Retinal pigment epithelial cell (primary cell): ENCODE results near the gene PLCB3.
A peak's percentile ranks its signal among the peaks of the same experiment; 100 is the strongest.

Experiments
- DNase-seq: peaks from one replicate; pipeline ENCODE4 v3.0.0-alpha.2; 2010; ENCODE audit warnings: low read depth
- H3K4me3 ChIP-seq: 2 replicates; pipeline ENCODE4 v1.5.1; 2011; ENCODE audit warnings: mild to moderate bottlenecking, low read length, control low read depth, moderate library complexity
- TF ChIP-seq, protein P1 (sequence below): conservative IDR thresholded peaks from 2 replicates; pipeline ENCODE4 v1.5.1; 2011; ENCODE audit warnings: low read depth, low read length, control low read depth, inconsistent platforms

Gene PLCB3

DNA sequence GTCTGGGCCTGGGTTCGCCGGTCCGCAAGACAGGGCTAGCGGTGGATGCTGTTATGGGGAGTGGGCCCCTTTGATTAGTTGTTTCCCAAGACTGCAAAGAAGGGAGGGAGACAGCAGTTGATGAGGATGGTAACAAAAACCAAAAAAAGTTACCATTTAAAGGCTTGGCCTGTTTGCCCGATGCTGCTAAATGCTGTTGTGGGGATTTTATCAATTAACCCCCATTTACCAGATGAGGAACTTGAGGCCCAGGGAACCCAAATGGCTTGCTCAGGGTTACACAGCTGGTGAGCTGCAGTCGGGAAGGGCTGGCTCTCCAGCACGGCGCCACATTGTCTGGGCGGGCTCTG, 28.7 kb upstream of the PLCB3 start:
- DNase-seq: no peak
- TF ChIP-seq, protein P1, sequence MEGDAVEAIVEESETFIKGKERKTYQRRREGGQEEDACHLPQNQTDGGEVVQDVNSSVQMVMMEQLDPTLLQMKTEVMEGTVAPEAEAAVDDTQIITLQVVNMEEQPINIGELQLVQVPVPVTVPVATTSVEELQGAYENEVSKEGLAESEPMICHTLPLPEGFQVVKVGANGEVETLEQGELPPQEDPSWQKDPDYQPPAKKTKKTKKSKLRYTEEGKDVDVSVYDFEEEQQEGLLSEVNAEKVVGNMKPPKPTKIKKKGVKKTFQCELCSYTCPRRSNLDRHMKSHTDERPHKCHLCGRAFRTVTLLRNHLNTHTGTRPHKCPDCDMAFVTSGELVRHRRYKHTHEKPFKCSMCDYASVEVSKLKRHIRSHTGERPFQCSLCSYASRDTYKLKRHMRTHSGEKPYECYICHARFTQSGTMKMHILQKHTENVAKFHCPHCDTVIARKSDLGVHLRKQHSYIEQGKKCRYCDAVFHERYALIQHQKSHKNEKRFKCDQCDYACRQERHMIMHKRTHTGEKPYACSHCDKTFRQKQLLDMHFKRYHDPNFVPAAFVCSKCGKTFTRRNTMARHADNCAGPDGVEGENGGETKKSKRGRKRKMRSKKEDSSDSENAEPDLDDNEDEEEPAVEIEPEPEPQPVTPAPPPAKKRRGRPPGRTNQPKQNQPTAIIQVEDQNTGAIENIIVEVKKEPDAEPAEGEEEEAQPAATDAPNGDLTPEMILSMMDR: no peak
- H3K4me3 ChIP-seq: no peak overlapping the region

DNA sequence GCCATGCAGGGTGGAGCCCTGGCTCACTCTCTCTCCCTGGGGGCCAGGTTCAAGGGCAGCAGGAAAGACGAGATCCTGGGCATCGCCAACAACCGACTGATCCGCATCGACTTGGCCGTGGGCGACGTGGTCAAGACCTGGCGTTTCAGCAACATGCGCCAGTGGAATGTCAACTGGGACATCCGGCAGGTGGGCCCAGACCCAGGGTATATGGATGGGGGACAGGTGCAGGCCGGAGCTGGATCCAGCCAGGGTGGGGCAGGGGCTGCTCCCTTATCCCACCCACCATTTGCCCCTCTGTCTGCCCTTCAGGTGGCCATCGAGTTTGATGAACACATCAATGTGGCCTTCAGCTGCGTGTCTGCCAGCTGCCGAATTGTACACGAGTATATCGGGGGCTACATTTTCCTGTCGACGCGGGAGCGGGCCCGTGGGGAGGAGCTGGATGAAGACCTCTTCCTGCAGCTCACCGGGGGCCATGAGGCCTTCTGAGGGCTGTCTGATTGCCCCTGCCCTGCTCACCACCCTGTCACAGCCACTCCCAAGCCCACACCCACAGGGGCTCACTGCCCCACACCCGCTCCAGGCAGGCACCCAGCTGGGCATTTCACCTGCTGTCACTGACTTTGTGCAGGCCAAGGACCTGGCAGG, 28.2 kb upstream of the PLCB3 start:
- TF ChIP-seq, protein P1: no peak
- no peak overlapping the region for H3K4me3 ChIP-seq
- DNase-seq: no peak

DNA sequence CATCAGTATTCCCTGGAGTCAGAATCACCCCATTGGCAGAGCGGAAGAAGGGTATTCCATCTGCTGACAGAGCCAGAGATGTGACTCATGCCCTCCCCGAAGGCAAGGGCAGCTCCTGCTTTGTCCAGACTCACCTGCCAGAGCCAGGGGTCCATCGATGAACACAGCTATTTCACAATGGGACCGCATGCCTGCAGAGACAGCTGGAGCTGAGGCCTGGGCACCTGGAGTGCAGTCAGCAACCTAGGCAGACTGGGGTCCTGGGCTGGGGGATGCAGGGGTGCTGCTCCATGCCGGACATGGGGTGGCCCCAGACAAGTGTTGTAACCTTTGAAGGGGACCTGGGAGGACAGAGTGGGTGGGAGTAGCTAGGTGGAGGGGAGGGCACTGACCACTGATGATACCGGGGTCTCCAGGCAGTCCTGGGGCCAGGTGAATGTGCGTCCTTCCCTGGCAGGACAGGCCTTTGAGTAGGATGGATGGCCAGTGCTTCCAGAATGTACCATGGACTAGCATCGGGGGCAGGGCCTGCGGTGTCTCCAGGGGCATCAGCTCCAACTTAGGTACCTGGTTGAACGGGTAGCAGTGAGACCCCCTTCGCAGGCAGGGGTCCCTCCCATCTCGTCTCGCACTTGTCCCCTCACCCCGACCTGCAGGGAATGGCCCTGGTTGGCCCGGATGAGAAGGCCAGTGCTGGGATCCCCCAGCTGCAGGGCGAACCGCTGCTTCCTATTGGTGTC, 27.0 kb upstream of the PLCB3 start:
- H3K4me3 ChIP-seq: no peak overlapping the region
- TF ChIP-seq, protein P1: no peak
- DNase-seq: no peak

GRCh38 chr11:64224891-64225607, 26.3 kb upstream of the PLCB3 start:
- TF ChIP-seq, protein P1: no peak
- H3K4me3 ChIP-seq: peak overlapping the region; percentile 86
- no peak for DNase-seq

DNA sequence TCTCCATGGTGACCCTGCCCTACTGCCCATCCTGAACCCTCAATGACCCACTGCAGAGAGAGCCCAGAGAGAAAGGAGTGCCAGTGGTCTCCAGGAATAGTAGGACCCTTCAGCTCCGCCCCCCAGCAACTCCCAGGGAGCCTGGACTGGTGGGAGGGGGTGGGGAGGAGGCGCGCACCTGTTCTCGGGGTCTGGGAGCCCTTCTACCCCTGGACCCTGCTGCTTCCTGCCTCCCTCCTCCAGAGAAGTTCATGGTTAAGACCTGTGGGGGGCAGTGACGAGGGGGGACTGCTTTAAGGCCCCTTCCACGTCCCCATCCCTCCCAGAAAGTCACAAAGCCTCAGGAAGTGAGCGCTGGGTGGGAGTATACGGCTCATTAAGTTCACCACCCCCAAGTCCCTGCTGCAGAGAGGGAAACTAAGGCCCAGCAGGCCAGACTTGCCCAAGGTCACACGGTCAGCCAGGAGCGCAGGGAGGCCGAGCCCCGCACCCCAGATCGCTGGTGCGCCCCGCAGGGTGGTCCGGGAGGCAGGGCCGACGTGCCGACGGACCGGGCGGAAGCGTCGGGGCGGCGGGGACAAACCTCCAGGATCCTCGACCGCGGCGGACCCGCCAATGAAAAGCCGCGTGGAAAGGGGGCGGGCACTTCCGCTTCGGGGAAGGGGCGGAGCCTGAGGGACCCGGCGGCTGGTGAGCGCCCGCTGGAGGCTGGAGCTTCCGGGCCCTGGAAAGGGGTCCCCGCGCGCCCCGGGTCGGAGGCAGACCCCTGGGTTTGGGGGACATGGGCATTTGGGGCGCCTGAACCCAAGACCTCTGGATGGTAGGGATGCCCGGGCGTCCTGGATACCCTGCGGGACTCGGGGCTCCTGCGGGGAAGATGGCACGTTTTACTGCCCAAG, 25.5 kb upstream of the PLCB3 start, which contains the start of the genes NUDT22 and TRPT1:
Gene NUDT22 (plus strand): TSS at position 667 of the 899 bp plus-strand sequence. CDS start 379 bp downstream, outside the sequence.
Gene TRPT1 (minus strand): TSS at position 579 of the 899 bp plus-strand sequence. CDS start 326 bp downstream, at position 253.
- peak within 1 kb of the TSS; percentile 86 for H3K4me3 ChIP-seq
- DNase-seq: peak; percentile 33
- TF ChIP-seq, protein P1: peak; percentile 39

GRCh38 chr11:64226507-64227051, 24.8 kb upstream of the PLCB3 start:
- H3K4me3 ChIP-seq: peak overlapping the region; percentile 86
- DNase-seq: no peak
- TF ChIP-seq, protein P1: no peak
